GM21381 (cell line): ENCODE measurements around the gene UGT3A1.
"Not testable (repeated sequence)": the region's sequence is repeated elsewhere in the genome, so short reads cannot be mapped to it uniquely, and the experiment has no call there.

Experiments
- ATAC-seq: cut with Tn5 transposase; IDR thresholded peaks from one replicate; pipeline ENCODE4 v1.9.1; 2021; ENCODE audit warnings: mild to moderate bottlenecking, moderate library complexity; ENCODE audit not compliant: unreplicated experiment

Gene UGT3A1

GRCh38 chr5:35988529-35988928, 2.7 kb downstream of the UGT3A1 start:
- ATAC-seq: no peak

DNA sequence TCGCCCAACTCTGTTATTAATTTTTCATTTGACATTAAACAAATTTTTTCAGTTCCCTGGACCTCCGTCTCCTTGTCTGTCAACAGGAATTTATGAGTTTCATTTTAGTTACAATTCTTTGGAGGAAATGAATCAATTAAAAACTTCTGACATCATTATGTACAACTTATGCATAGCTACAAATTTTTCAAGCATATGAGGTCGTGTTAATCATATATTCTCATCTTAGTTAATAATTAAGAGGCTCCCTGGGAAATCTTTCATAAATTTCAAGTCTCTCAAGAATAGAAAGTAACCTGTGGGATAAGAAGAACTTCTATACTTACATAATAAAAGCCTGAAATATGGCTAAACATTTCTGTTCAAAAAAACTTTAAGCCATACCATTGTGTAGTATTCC, 3.4 kb downstream of the UGT3A1 start:
- ATAC-seq: no peak

DNA sequence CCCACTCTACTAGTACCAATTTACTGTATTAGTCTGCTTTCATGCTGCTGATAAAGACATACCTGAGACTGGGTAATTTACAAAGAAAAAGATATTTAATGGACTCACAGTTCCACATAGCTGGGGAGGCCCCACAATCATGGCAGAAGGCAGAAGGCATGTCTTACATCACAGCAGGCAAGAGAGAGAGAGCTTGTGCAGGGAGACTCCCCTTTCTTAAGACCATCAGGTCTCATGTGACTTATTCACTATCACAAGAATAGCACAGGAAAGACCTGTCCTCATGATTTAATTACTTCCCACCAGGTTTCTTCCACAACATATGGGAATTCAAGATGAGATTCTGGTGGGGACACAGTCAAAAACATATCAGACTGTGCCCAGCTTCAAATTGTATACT, 11.5 kb downstream of the UGT3A1 start:
- no peak for ATAC-seq

GRCh38 chr5:35976859-35977258, 14.3 kb downstream of the UGT3A1 start:
- ATAC-seq: not testable (repeated sequence)

- no peak for ATAC-seq
These were observed 16.6 kb downstream of the UGT3A1 start for GRCh38 chr5:35974570-35974969.

GRCh38 chr5:35971878-35972210, 19.3 kb downstream of the UGT3A1 start:
- no peak for ATAC-seq

GRCh38 chr5:35971186-35971877, 19.9 kb downstream of the UGT3A1 start:
- ATAC-seq: no peak

- ATAC-seq: no peak
These were observed 27.8 kb downstream of the UGT3A1 start for GRCh38 chr5:35963381-35963843.

DNA sequence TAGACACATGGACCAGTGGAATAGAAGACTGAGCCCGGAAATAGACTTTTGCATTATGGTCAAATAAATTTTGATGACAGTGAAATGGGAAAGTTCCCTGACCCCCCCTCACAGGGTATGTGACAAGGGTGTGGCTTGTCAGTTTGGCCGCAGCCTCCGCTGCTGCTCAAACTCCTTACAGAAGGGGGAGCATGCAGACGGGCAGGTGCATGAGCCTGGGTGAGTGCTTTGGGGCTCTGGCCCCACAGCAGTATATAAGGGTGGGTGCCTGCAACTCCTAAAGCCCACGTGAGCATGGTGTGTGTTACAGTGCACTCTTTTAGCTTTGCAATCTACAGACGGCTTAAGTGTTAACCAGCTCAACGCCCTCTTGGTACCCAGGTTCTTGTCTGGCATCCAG, 30.9 kb downstream of the UGT3A1 start:
- no peak for ATAC-seq

GRCh38 chr5:35956429-35956828, 34.8 kb downstream of the UGT3A1 start:
- ATAC-seq: no peak

- no peak for ATAC-seq
These were observed 37.0 kb downstream of the UGT3A1 start for GRCh38 chr5:35954175-35954574.

- ATAC-seq: no peak
These were observed 44.1 kb downstream of the UGT3A1 start for GRCh38 chr5:35947085-35947484.

GRCh38 chr5:35939639-35940038, 51.6 kb downstream of the UGT3A1 start:
- no peak for ATAC-seq

DNA sequence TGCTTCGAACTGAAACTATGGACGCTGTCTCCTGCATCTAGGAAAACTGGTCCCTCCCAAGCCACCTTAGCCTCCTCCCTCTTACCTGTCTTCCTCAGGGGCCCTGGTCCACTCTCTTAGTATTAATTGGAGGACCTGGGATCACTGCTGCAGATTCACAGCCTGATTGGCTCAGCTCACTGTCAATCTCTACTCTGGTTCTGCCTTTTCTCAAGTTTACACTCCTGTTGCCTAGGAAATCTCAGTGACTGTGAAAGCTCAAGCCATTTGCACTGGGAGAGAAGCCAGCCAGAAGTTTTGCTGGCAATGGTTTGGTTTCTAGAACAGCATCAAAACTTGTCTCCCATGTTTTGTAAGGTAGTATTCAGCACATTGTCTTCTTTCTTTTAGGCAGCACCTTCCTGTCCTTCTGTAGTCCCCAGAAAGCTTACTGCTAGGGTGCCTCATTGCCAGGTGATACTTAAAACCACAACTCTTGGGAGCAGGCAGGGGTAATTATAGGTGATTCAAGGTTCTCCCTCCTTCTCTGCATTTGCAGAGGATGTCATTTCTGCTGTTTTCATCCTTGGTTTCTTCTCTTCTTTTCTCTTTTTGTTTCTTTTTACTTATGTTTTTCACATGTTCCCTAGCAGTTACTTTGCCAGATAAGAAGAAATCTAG, 52.5 kb downstream of the UGT3A1 start, which contains the start of gene CAPSL:
CAPSL (minus strand) TSS at position 55 of the 660 bp plus-strand sequence. CDS start 17,502 bp downstream, outside the sequence.
- ATAC-seq: no peak

DNA sequence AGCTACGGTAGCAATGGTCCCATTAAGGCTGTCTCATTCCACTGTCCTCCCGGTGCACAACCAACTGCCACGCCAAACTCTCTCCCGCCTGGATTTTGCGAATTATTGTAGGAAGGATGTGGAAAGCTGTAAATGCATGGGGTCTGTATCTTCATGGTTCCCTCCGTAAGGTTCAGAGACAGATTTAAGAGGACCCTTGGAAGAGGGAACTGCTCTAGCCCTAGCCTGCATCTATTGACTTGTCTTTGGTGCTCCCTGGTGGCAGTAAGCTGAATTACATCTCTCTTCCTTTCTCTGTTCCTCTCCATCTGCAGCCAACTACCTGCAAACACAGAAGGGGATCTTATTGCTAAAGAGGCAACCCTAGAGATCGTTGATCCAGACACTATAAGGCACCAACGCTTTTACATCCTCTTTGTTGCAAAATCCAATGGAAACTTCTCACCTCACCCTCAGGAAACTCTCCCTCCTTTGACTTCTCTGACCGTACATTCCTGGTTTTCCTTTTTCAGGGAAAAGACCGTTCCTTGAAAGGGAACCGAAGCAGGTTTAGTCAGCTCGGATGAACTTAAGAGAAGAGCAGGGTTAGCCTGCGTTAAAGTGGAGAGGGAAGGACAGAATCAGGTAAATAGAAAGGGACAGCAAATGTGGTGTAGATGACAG, 64.7 kb downstream of the UGT3A1 start:
- peak; percentile 61 for ATAC-seq

DNA sequence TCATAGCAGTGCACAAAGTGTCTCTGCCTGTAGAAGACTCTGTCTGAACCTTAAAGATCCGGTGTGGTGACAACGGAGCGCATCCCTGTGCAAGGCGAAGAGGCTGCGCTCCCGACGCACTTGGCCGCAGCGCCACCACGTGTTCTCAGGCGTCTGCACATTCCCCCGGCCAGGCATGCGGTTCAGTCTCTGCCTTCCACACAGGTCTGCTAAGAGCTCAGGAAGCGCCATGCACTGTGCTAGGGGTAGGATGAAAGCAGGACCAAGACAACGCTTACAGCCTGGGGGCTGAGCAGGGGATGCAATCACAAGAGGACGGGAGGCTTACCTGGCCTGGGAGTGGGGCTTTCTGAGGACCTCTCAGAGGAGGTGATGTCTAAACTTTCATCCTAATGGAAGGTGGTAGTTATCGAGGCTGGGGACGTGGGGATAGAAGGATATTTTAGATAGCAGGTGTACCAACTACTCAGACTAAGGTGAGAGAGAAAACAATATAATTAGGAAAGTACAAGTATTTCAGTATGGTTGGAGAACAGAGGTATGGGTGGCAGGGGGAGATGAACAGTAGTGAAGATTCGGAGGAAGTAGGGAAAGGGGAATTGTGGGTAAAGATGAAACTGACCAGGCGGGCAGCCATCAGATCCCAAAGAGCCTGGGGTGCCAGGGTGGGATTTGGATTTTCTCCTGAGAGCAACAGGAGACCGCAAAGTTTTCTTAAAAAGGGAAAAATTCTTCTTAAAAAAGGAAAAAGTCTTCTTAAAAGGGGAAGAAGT, 66.1 kb downstream of the UGT3A1 start:
- peak; percentile 71 for ATAC-seq

GRCh38 chr5:35924122-35924949, 66.9 kb downstream of the UGT3A1 start:
- ATAC-seq: no peak

DNA sequence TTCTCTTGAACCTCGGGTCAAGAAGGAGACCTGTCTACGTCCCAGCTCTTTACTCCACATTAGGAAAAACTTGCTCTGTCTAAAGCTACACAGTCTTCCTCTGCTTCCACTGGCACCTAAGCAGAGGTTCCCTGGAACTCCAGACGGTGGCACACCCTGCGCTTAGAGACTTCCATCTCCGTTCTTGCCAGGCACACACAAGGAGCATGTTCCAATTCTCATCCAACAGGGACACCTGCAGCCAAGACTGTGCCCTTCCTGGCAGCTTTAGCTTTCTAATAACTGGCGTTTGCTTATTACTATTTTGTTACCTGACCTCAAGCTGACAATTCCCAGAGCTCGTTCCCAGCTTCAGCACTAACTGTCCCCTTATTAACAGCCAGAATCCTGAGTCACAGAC, 68.7 kb downstream of the UGT3A1 start:
- no peak for ATAC-seq

DNA sequence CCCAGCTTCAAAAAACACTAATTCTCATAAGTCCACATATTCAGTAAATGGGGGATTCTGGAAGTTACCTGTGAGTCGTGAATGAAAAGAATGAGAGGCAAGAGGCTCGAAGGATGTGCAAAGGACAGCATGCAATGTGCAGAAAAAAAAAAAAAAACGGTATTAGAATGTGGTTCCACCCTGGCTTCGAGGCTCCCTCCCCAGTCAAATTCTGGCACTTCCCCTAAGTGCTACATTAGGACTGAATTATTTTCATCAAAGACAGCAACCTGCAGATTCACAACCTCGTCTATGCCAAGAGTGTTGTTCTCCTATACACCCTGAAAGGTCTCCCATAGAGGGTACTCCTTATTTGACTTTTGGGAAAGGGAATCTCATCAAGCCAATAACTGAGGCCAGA, 69.3 kb downstream of the UGT3A1 start:
- no peak for ATAC-seq

- no peak for ATAC-seq
These were observed 70.3 kb downstream of the UGT3A1 start for GRCh38 chr5:35920890-35921289.
